ENCODE results near the gene TNFRSF25.
A peak's percentile ranks its signal among the peaks of the same experiment; 100 is the strongest.
"Not testable (repeated sequence)": the region's sequence is repeated elsewhere in the genome, so short reads cannot be mapped to it uniquely, and the experiment has no call there.

- TF ChIP-seq CTCF (conservative IDR thresholded peaks at IDR 0.05 in 1 of 2, IDR thresholded peaks at IDR 0.05 in 1 of 2; ENCODE audit: extremely low read depth in 1 of 2, insufficient read depth in 1 of 2, low read depth in 1 of 2, low read length in 2 of 2) = peak; percentile 35 to 73
- TF ChIP-seq EZH2 (IDR thresholded peaks at IDR 0.05; ENCODE audit: borderline replicate concordance, low read length) = not testable (repeated sequence)
These were observed 28.8 kb downstream of the TNFRSF25 start for GRCh38 chr1:6437012-6437700.
